Caco-2 (cell line): ENCODE data around the gene ZNF157. TPM values are rescaled to one million over a fixed set of nuclear protein-coding genes. Genes with fewer than 3 reads are reported as not detected.
"Not testable (repeated sequence)": the region's sequence is repeated elsewhere in the genome, so short reads cannot be mapped to it uniquely, and the experiment has no call there.

Source experiments
- BruUV-seq: library from RNA; stranded (reverse); fragments of 400-500 nt; replicated peaks from 2 replicates; lab custom pipeline; 2021; lab: Mats Ljungman, UMichigan
- CTCF ChIA-PET: fragments of 300-600 bp; sonication (Branson Sonifier 250); formaldehyde crosslinking; loops from one replicate; lab custom pipeline; 2022; ENCODE audit warnings: antibody characterized with exemption; lab: Charles Lee
- POLR2A ChIA-PET: fragments of 300-600 bp; sonication (Branson Sonifier 250); formaldehyde crosslinking; loops from one replicate; lab custom pipeline; 2022; ENCODE audit warnings: antibody characterized with exemption; lab: Charles Lee
- DNase-seq, 2 experiments: peaks; one replicate each; pipeline versions ENCODE4 v3.0.0 to v3.0.0-alpha.2; 2020 to 2022
- H3K27me3 ChIP-seq: replicated peaks from 2 replicates; pipeline ENCODE4 v1.6.0; 2011; ENCODE audit warnings: low read length; ENCODE audit not compliant: control insufficient read depth, insufficient read depth
- H3K36me3 ChIP-seq: 2 replicates; pipeline ENCODE4 v1.5.1; 2011; ENCODE audit warnings: low read length; ENCODE audit not compliant: control insufficient read depth, insufficient read depth
- H3K4me1 ChIP-seq: fragments of 250-450 bp; sonication (Bioruptor Pico); 2 replicates; pipeline ENCODE4 v1.5.1; 2020; ENCODE audit warnings: mild to moderate bottlenecking
- H3K4me3 ChIP-seq: 2 replicates; pipeline ENCODE4 v1.5.1; 2011; ENCODE audit warnings: low read depth, mild to moderate bottlenecking, control low read depth, low read length
- H3K9me3 ChIP-seq: fragments of 250-450 bp; sonication (Bioruptor Pico); 2 replicates; pipeline ENCODE4 v1.5.1; 2020; ENCODE audit warnings: mild to moderate bottlenecking, moderate library complexity
- H3K27ac Mint-ChIP-seq: one replicate; pipeline ENCODE4 v1.8.0; 2022; ENCODE audit warnings: mixed read lengths; ENCODE audit not compliant: unreplicated experiment
- H3K27me3 Mint-ChIP-seq: one replicate; pipeline ENCODE4 v1.8.0; 2022; ENCODE audit warnings: mixed read lengths; ENCODE audit not compliant: insufficient read depth, unreplicated experiment
- H3K36me3 Mint-ChIP-seq: one replicate; pipeline ENCODE4 v1.8.0; 2022; ENCODE audit warnings: mild to moderate bottlenecking, mixed read lengths; ENCODE audit not compliant: insufficient read depth, unreplicated experiment
- H3K4me1 Mint-ChIP-seq: one replicate; pipeline ENCODE4 v1.8.0; 2022; ENCODE audit warnings: low read depth, mixed read lengths; ENCODE audit not compliant: unreplicated experiment
- H3K4me3 Mint-ChIP-seq: one replicate; pipeline ENCODE4 v1.8.0; 2022; ENCODE audit warnings: mild to moderate bottlenecking, moderate library complexity, mixed read lengths; ENCODE audit not compliant: unreplicated experiment
- H3K9me3 Mint-ChIP-seq: one replicate; pipeline ENCODE4 v1.8.0; 2022; ENCODE audit warnings: mixed read lengths; ENCODE audit not compliant: unreplicated experiment
- intact Hi-C: fragments of 100-400 bp; cut with micrococcal nuclease; formaldehyde crosslinking; loops from one replicate; pipeline ENCODE4 v1.10.0; 2022; ENCODE audit not compliant: unreplicated experiment
- total RNA-seq: library from RNA; stranded (reverse); gene quantifications from 2 replicates; pipeline ENCODE4 v1.2.3, GENCODE V29; 2022
- TF ChIP-seq, protein P1 (sequence below), 2 experiments: fragments of 200-600 bp in 1 of 2; IDR thresholded peaks; 1 replicate in 1 of 2; 2 replicates in 1 of 2; pipeline versions ENCODE4 v1.5.1 to v1.8.0; 2011 to 2022; ENCODE audit warnings: antibody characterized with exemption in 1 of 2, control low read depth in 1 of 2, inconsistent platforms in 1 of 2, low read depth in 1 of 2, low read length in 1 of 2, mild to moderate bottlenecking in 1 of 2, moderate library complexity in 1 of 2; ENCODE audit not compliant: insufficient read depth in 1 of 2, severe bottlenecking in 1 of 2, unreplicated experiment in 1 of 2

The ZNF157 gene
- total RNA-seq, 1 experiment from 2014 or later: not detected

DNA sequence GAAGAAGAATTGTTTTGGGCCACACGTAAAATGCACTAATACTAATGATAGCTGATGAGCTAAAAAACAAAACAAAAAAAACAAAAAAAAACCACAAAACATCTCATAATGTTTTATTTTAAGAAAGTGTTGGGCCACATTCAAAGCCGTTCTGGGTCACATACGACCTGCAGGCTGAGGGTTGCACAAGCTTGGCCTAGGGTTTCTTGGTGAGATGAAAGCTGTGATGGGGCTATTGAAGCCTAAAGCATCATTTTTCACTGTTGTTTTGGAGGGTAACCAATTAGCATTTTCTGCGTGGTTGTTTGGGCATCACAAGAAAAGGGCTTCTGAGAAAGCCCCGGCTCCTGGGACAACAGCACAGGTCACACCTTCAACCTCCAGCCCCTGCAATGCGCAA, 42.5 kb upstream of the ZNF157 start:
- Mint-ChIP-seq H3K36me3 (no peaks in the 10 kb centered on the region), H3K27me3 (no peaks in the 10 kb centered on the region), H3K9me3 (no peaks in the 10 kb centered on the region), H3K27ac (no peak overlapping the region), H3K4me1 (no peaks in the 10 kb centered on the region), H3K4me3 (no peak overlapping the region)
- POLR2A ChIA-PET: interaction anchor here (0.6 kb wide), 1 partner anchor 55 kb away, joined by 3 read pairs; no protein-coding TSS in a partner anchor
- TF ChIP-seq, protein P1, sequence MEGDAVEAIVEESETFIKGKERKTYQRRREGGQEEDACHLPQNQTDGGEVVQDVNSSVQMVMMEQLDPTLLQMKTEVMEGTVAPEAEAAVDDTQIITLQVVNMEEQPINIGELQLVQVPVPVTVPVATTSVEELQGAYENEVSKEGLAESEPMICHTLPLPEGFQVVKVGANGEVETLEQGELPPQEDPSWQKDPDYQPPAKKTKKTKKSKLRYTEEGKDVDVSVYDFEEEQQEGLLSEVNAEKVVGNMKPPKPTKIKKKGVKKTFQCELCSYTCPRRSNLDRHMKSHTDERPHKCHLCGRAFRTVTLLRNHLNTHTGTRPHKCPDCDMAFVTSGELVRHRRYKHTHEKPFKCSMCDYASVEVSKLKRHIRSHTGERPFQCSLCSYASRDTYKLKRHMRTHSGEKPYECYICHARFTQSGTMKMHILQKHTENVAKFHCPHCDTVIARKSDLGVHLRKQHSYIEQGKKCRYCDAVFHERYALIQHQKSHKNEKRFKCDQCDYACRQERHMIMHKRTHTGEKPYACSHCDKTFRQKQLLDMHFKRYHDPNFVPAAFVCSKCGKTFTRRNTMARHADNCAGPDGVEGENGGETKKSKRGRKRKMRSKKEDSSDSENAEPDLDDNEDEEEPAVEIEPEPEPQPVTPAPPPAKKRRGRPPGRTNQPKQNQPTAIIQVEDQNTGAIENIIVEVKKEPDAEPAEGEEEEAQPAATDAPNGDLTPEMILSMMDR (IDR thresholded peaks at IDR 0.05; ENCODE audit: insufficient read depth in 1 of 2, low read depth in 1 of 2, low read length in 1 of 2, severe bottlenecking in 1 of 2, unreplicated experiment in 1 of 2): no peak
- Histone ChIP-seq H3K4me1 (no peaks in the 10 kb centered on the region), H3K27me3 (no peaks in the 10 kb centered on the region), H3K9me3 (no peaks in the 10 kb centered on the region), H3K36me3 (no peaks in the 10 kb centered on the region), H3K4me3 (no peak overlapping the region)
- BruUV-seq: no TSS peak
- no peak for DNase-seq
- intact Hi-C loops: no loop called here
- CTCF ChIA-PET: no interaction called here

DNA sequence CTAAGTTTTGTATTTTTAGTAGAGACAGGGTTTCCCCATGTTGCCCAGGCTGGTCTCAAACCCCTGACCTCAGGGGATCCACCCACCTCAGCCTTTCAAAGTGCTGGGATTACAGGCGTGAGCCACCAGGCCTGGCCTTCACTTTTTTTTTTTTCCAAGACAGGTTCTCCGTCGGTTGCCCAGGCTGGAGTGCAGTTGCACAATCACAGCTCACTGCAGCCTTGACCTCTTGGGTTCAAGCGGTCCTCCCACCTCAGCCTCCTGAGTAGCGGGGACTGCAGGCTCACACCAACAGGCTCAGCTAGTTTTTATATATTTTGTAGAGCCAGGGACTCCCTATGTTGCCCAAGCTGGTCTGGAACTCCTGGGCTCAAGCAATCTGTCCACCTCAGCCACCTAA, 37.6 kb upstream of the ZNF157 start:
- CTCF ChIA-PET, H3K27ac Mint-ChIP-seq, POLR2A ChIA-PET, H3K36me3 ChIP-seq, H3K9me3 Mint-ChIP-seq, H3K4me1 ChIP-seq, H3K4me1 Mint-ChIP-seq, H3K27me3 ChIP-seq, intact Hi-C loops, H3K9me3 ChIP-seq, H3K4me3 ChIP-seq, DNase-seq, BruUV-seq, H3K4me3 Mint-ChIP-seq, H3K27me3 Mint-ChIP-seq, H3K36me3 Mint-ChIP-seq: not testable (repeated sequence)

DNA sequence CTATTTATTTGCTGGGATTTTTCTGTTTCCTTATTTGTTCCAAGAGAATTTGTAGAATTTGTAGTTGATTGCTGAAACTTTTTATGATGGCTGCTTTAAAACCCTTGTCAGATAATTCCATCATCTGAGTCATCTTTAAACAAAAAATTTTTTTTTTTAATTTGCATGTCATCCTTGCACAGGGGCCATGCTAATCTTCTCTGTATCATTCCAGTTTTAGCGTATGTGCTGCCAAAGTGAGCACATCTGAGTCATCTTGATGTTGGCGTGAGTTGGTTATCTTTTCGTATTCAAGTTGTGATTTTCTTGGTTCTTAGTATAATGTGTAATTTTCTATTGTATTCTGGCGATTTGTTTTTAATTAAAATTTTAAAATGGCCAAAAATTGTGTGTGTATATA, 18.7 kb upstream of the ZNF157 start:
- Histone ChIP-seq H3K27me3 (no peaks in the 10 kb centered on the region), H3K9me3 (no peaks in the 10 kb centered on the region), H3K4me3 (no peak overlapping the region), H3K4me1 (no peaks in the 10 kb centered on the region), H3K36me3 (no peaks in the 10 kb centered on the region)
- no peak for DNase-seq
- Mint-ChIP-seq H3K27me3 (no peaks in the 10 kb centered on the region), H3K4me1 (no peaks in the 10 kb centered on the region), H3K4me3 (no peak overlapping the region), H3K27ac (no peak overlapping the region), H3K36me3 (no peaks in the 10 kb centered on the region), H3K9me3 (no peaks in the 10 kb centered on the region)
- BruUV-seq: no TSS peak
- CTCF ChIA-PET: no interaction called here
- intact Hi-C loops: no loop called here
- POLR2A ChIA-PET: no interaction called here
- TF ChIP-seq, protein P1 (IDR thresholded peaks at IDR 0.05; ENCODE audit: insufficient read depth in 1 of 2, low read depth in 1 of 2, low read length in 1 of 2, severe bottlenecking in 1 of 2, unreplicated experiment in 1 of 2): no peak
